K562 (cell line): ENCODE results near the gene ULK3. TPM values are rescaled to one million over a fixed set of nuclear protein-coding genes. Genes with fewer than 3 reads are reported as not detected.

ENCODE experiments used
- ELF1 ChIP-seq: fragments of 200-800 bp; sonication (Bioruptor generic); IDR thresholded peaks from 2 replicates; pipeline ENCODE4 v1.6.1; 2016; ENCODE audit warnings: missing genetic modification characterization, missing compliant biosample characterization
- ELF4 ChIP-seq: fragments of 450-650 bp; formaldehyde crosslinking; IDR thresholded peaks from 2 replicates; pipeline ENCODE4 v1.4.0; 2022; ENCODE audit warnings: missing genetic modification characterization
- MTA1 ChIP-seq: fragments of 450-650 bp; IDR thresholded peaks from 2 replicates; pipeline ENCODE4 v1.6.1; 2017; ENCODE audit warnings: borderline replicate concordance
- PURB ChIP-seq: sonication (generic); formaldehyde crosslinking; IDR thresholded peaks from 2 replicates; pipeline ENCODE4 v1.9.0; 2021; ENCODE audit warnings: low read depth, mild to moderate bottlenecking, missing genetic modification reagents
- RBM14 ChIP-seq: fragments of 200-400 bp; formaldehyde crosslinking; IDR thresholded peaks from 2 replicates; pipeline ENCODE4 v1.6.1; 2018; ENCODE audit warnings: low read depth, mild to moderate bottlenecking, low read length, moderate library complexity, borderline replicate concordance; ENCODE audit not compliant: insufficient read depth
- SMAD1 ChIP-seq: fragments of 150-350 bp; IDR thresholded peaks from 2 replicates; pipeline ENCODE4 v1.6.1; 2014; ENCODE audit warnings: low read length, low read depth; ENCODE audit not compliant: partially characterized antibody
- SMARCA5 ChIP-seq: fragments of 450-650 bp; IDR thresholded peaks from 2 replicates; pipeline ENCODE4 v1.6.1; 2016
- SRF ChIP-seq, 2 experiments: fragments of 250-450, 450-650 bp in 1 of 2; sonication (Bioruptor Pico) in 1 of 2; sonication (generic) in 1 of 2; formaldehyde crosslinking; IDR thresholded peaks; 2 replicates each; pipeline versions ENCODE4 v1.5.0 to v1.5.1; 2020 to 2022; ENCODE audit warnings: mild to moderate bottlenecking in 1 of 2, missing genetic modification reagents in 1 of 2
- TAF7 ChIP-seq: fragments of 450-650 bp; IDR thresholded peaks from 2 replicates; pipeline ENCODE4 v1.6.1; 2016; ENCODE audit warnings: missing genetic modification characterization, missing compliant biosample characterization
- TAL1 ChIP-seq: fragments of 450-650 bp; IDR thresholded peaks from 2 replicates; pipeline ENCODE4 v1.6.1; 2016; ENCODE audit warnings: mild to moderate bottlenecking
- TCFL5 ChIP-seq: fragments of 250-450 bp; sonication (Bioruptor Pico); conservative IDR thresholded peaks from 2 replicates; pipeline ENCODE4 v1.6.1; 2021; ENCODE audit warnings: mild to moderate bottlenecking, moderate library complexity, matching md5 sums
- TEAD4 ChIP-seq, 2 experiments: sonication (generic) in 1 of 2; formaldehyde crosslinking in 1 of 2; IDR thresholded peaks; 2 replicates each; pipeline versions ENCODE4 v1.6.1 to v1.8.0; 2012 to 2022; ENCODE audit warnings: borderline replicate concordance in 1 of 2, inconsistent platforms in 1 of 2, low read length in 1 of 2, mild to moderate bottlenecking in 1 of 2, missing genetic modification reagents in 1 of 2
- TRIM28 ChIP-seq: fragments of 450-650 bp; IDR thresholded peaks from 2 replicates; pipeline ENCODE4 v1.6.1; 2017
- ZFP30 ChIP-seq: fragments of 250-450 bp; sonication (Bioruptor Pico); IDR thresholded peaks from 2 replicates; pipeline ENCODE4 v1.8.0; 2022; ENCODE audit warnings: moderate library complexity, mild to moderate bottlenecking, inconsistent platforms, borderline replicate concordance
- ZFPM2 ChIP-seq: fragments of 250-450 bp; sonication (Bioruptor Pico); IDR thresholded peaks from 2 replicates; pipeline ENCODE4 v1.5.1; 2022; ENCODE audit warnings: mild to moderate bottlenecking
- ZNF347 ChIP-seq: fragments of 450-650 bp; formaldehyde crosslinking; IDR thresholded peaks from 2 replicates; pipeline ENCODE4 v1.4.0; 2020; ENCODE audit warnings: low read depth, mild to moderate bottlenecking, moderate library complexity
- ZNF41 ChIP-seq: fragments of 250-450 bp; sonication (Bioruptor Pico); conservative IDR thresholded peaks from 2 replicates; pipeline ENCODE4 v1.4.0; 2020; ENCODE audit warnings: mild to moderate bottlenecking
- ZSCAN29 ChIP-seq: fragments of 450-650 bp; IDR thresholded peaks from 2 replicates; pipeline ENCODE4 v1.6.1; 2017
- polyA plus RNA-seq, 8 experiments: library from polyadenylated mRNA; depleted of rRNA in 4 of 8; stranded (reverse) in 5 of 8; unstranded in 3 of 8; fragments of >200 nt; fragmentation: Nextera tagmentation in 2 of 8; fragmentation: Illumina TruSeq in 1 of 8; extraction: Ambion mirVana in 2 of 8; extraction: Trizol in 1 of 8; gene quantifications; 2 replicates each; pipeline versions ENCODE4 v1.2.1 to v1.2.3, GENCODE V29; 2011 to 2014; ENCODE audit warnings: inconsistent platforms in 1 of 8, missing spikeins in 1 of 8
- total RNA-seq, 7 experiments: library from RNA; depleted of rRNA in 6 of 7; stranded (reverse); fragments of >200 nt in 6 of 7; fragmentation: Illumina TruSeq in 2 of 7; extraction: Trizol in 2 of 7; gene quantifications; 2 replicates each; pipeline versions ENCODE4 v1.2.1 to v1.2.3, GENCODE V29; 2011 to 2021; ENCODE audit warnings: low replicate concordance in 1 of 7
- TF ChIP-seq, protein P1 (sequence below): sonication (generic); formaldehyde crosslinking; IDR thresholded peaks from 2 replicates; pipeline ENCODE4 v1.8.0; 2022; ENCODE audit warnings: missing genetic modification reagents, mild to moderate bottlenecking, moderate library complexity, borderline replicate concordance
- TF ChIP-seq, protein P2 (sequence below), 2 experiments: fragments of 450-650 bp in 1 of 2; sonication (generic) in 1 of 2; formaldehyde crosslinking in 1 of 2; IDR thresholded peaks in 1 of 2; conservative IDR thresholded peaks in 1 of 2; 2 replicates each; pipeline versions ENCODE4 v1.6.1 to v1.8.1; 2016 to 2023; ENCODE audit warnings: mild to moderate bottlenecking in 2 of 2, moderate library complexity in 2 of 2, inconsistent platforms in 1 of 2, missing genetic modification reagents in 1 of 2
- TF ChIP-seq, protein P3 (sequence below): fragments of 250-450 bp; sonication (Bioruptor Pico); IDR thresholded peaks from 2 replicates; pipeline ENCODE4 v1.4.0; 2020; ENCODE audit warnings: borderline replicate concordance
- TF ChIP-seq, protein P4 (sequence below): fragments of 250-450 bp; sonication (Bioruptor Pico); IDR thresholded peaks from 2 replicates; pipeline ENCODE4 v1.5.0; 2022; ENCODE audit warnings: mild to moderate bottlenecking

Gene ULK3
- total and polyA plus RNA-seq, 9 of the 15 experiments (the other 6 are each of a cell fraction or from before 2014, with no cell fraction given) = 0.68 to 68.0 (median 34.9) TPM

GRCh38 chr15:74842581-74843444, at the start of gene ULK3 (continued):
- TF ChIP-seq SMAD1 (no peak), ZSCAN29 (no peak), MTA1 (no peak), TAL1 (no peak), TAF7 (tag) (no peak), SRF (CRISPR knock-in tag; IDR thresholded peaks at IDR 0.05) (no peak; a peak in 1 of 4 replicates), TEAD4 (IDR thresholded peaks at IDR 0.05; ENCODE audit: low read length) (no peak; the same call in 1 of the 2 replicates), TEAD4 (CRISPR knock-in tag; IDR thresholded peaks at IDR 0.05; ENCODE audit: borderline replicate concordance) (no peak), ELF4 (no peak), ZFP30 (CRISPR knock-in tag) (no peak), RBM14 (no peak), ELF1 (0 out of 2 replicates have a peak, but pooled peaks have one; percentile 27), SMARCA5 (no peak), TCFL5 (no peak), ZNF41 (no peak), PURB (CRISPR knock-in tag) (no peak), TRIM28 (no peak), ZNF347 (no peak), ZFPM2 (CRISPR knock-in tag) (0 out of 2 replicates have a peak, but pooled peaks have one; percentile 28)
- TF ChIP-seq, protein P1, sequence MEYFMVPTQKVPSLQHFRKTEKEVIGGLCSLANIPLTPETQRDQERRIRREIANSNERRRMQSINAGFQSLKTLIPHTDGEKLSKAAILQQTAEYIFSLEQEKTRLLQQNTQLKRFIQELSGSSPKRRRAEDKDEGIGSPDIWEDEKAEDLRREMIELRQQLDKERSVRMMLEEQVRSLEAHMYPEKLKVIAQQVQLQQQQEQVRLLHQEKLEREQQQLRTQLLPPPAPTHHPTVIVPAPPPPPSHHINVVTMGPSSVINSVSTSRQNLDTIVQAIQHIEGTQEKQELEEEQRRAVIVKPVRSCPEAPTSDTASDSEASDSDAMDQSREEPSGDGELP (CRISPR knock-in tag) = peak; percentile 85
- TF ChIP-seq, protein P2, sequence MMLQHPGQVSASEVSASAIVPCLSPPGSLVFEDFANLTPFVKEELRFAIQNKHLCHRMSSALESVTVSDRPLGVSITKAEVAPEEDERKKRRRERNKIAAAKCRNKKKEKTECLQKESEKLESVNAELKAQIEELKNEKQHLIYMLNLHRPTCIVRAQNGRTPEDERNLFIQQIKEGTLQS (IDR thresholded peaks at IDR 0.05) = no peak
- TF ChIP-seq, protein P2 (CRISPR knock-in tag; conservative IDR thresholded peaks at IDR 0.05) = 0 out of 2 replicates have a peak, but pooled peaks have one; percentile 53
- TF ChIP-seq, protein P3, sequence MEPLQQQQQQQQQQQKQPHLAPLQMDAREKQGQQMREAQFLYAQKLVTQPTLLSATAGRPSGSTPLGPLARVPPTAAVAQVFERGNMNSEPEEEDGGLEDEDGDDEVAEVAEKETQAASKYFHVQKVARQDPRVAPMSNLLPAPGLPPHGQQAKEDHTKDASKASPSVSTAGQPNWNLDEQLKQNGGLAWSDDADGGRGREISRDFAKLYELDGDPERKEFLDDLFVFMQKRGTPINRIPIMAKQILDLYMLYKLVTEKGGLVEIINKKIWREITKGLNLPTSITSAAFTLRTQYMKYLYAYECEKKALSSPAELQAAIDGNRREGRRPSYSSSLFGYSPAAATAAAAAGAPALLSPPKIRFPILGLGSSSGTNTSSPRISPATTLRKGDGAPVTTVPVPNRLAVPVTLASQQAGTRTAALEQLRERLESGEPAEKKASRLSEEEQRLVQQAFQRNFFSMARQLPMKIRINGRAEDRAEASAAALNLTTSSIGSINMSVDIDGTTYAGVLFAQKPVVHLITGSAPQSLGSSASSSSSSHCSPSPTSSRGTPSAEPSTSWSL = no peak
- TF ChIP-seq, protein P4, sequence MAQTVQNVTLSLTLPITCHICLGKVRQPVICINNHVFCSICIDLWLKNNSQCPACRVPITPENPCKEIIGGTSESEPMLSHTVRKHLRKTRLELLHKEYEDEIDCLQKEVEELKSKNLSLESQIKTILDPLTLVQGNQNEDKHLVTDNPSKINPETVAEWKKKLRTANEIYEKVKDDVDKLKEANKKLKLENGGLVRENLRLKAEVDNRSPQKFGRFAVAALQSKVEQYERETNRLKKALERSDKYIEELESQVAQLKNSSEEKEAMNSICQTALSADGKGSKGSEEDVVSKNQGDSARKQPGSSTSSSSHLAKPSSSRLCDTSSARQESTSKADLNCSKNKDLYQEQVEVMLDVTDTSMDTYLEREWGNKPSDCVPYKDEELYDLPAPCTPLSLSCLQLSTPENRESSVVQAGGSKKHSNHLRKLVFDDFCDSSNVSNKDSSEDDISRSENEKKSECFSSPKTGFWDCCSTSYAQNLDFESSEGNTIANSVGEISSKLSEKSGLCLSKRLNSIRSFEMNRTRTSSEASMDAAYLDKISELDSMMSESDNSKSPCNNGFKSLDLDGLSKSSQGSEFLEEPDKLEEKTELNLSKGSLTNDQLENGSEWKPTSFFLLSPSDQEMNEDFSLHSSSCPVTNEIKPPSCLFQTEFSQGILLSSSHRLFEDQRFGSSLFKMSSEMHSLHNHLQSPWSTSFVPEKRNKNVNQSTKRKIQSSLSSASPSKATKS = no peak
